ENCODE results near the gene TMEM185A. TPM values are rescaled to one million over a fixed set of nuclear protein-coding genes. Genes with fewer than 3 reads are reported as not detected.
A peak's percentile ranks its signal among the peaks of the same experiment; 100 is the strongest.
"Not testable (repeated sequence)": the region's sequence is repeated elsewhere in the genome, so short reads cannot be mapped to it uniquely, and the experiment has no call there.

The TMEM185A gene
- total and polyA plus RNA-seq, 10 of the 15 experiments (the other 5 are each of a cell fraction or from before 2014, with no cell fraction given): 2.4 to 25.1 (median 12.0) TPM

DNA sequence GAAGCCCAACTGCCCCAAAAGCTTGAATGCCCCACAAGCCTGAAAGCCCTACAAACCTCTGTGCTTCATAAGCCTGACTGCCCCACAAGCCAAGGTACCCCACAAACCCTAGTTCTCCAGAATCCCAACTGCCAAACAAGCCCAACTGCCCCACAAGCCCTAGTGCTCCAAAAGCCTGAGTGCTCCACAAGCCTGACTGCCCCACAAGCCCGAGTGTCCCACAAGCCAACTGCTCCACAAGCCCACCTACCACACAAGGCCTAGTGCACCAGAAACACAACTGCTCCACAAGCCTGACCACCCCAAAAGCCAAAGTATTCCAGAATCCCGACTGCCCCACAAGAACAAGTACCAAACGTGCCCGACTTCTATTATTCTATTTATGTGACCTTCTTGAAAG is 68.2 kb downstream of the TMEM185A start (continued):
- TF ChIP-seq SPI1 (IDR thresholded peaks at IDR 0.05; ENCODE audit: borderline replicate concordance, insufficient read depth, low read depth, low read length): no peak

DNA sequence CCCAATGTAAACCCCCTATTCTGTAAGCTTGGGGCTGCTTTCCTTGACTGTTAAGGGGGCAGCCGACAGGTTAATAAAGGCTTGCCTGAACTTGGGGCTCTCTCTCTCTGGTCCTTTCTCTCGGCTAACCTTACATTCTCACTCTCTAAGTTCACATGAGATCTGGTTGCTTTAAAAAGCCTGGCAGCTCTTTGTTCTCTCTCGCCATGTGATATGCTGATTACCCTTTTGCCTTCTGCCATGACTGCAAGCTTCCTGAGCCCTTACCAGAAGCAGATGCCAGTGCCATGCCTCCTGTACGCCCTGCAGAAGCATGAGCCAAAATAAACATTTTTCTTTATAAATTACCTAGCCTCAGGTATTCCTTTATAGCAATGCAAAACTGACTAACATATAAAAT is 76.3 kb downstream of the TMEM185A start:
- RAD21 ChIA-PET (ENCODE audit: unreplicated experiment); H2AFZ ChIP-seq (ENCODE audit: control insufficient read depth, low read depth, low read length); DNase-seq (ENCODE audit: low read depth, low spot score); H3K4me1 ChIP-seq (ENCODE audit: control insufficient read depth, insufficient read depth, low read length); POLR2A ChIA-PET; H3K36me3 ChIP-seq (ENCODE audit: control insufficient read depth in 2 of 2, insufficient read depth in 2 of 2, low read length in 1 of 2); FAIRE-seq; H3K79me2 ChIP-seq (ENCODE audit: control insufficient read depth, insufficient read depth, low read length); H3K27me3 ChIP-seq (replicated peaks in 1 of 2; ENCODE audit: control insufficient read depth in 2 of 2, insufficient read depth in 2 of 2, low read length in 1 of 2); SMC1A ChIA-PET (ENCODE audit: uncharacterized antibody, unreplicated experiment); intact Hi-C loops (cut with micrococcal nuclease; ENCODE audit: unreplicated experiment); in situ Hi-C loops (cut with MboI); ATAC-seq; H3K9ac ChIP-seq (ENCODE audit: control insufficient read depth, insufficient read depth, low read length); H3K27ac ChIP-seq (ENCODE audit: control insufficient read depth, insufficient read depth); CTCF ChIA-PET; H3K4me2 ChIP-seq (ENCODE audit: control insufficient read depth, insufficient read depth); BruUV-seq (replicated peaks); H3K9me3 ChIP-seq (replicated peaks; ENCODE audit: control insufficient read depth, insufficient read depth, low read length); H3K4me3 ChIP-seq; H4K20me1 ChIP-seq (ENCODE audit: control insufficient read depth, insufficient read depth): not testable (repeated sequence)
- no CpG with 5 or more reads among the region's 4 CpGs for WGBS (ENCODE audit: insufficient coverage, insufficient replicate concordance, low lambda C conversion rate, missing lambda C conversion rate)

DNA sequence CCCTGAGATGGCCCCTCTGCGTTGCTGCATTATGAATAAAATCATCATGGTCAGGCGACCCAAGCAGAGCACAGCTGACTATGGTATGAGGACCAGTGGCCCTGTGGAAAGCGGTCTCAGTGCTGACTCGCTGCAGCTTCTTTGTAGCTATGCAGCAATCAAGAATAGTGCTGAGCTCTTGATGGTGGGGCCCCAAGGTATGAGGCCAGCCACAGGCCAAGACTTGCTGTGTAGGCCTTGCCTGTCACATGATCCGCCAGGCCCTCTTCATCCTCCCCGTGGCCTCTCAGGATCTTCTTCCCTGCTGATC is 79.7 kb downstream of the TMEM185A start:
- H3K27ac ChIP-seq (ENCODE audit: control insufficient read depth, insufficient read depth); DNase-seq (ENCODE audit: low read depth, low spot score); in situ Hi-C loops (cut with MboI); SMC1A ChIA-PET (ENCODE audit: uncharacterized antibody, unreplicated experiment); intact Hi-C loops (cut with micrococcal nuclease; ENCODE audit: unreplicated experiment); H3K4me3 ChIP-seq; RAD21 ChIA-PET (ENCODE audit: unreplicated experiment); POLR2A ChIA-PET; H3K27me3 ChIP-seq (replicated peaks in 1 of 2; ENCODE audit: control insufficient read depth in 2 of 2, insufficient read depth in 2 of 2, low read length in 1 of 2); BruUV-seq (replicated peaks); H2AFZ ChIP-seq (ENCODE audit: control insufficient read depth, low read depth, low read length); ATAC-seq; FAIRE-seq; H3K9me3 ChIP-seq (replicated peaks; ENCODE audit: control insufficient read depth, insufficient read depth, low read length); H3K9ac ChIP-seq (ENCODE audit: control insufficient read depth, insufficient read depth, low read length); H3K4me2 ChIP-seq (ENCODE audit: control insufficient read depth, insufficient read depth); H3K4me1 ChIP-seq (ENCODE audit: control insufficient read depth, insufficient read depth, low read length); CTCF ChIA-PET; H4K20me1 ChIP-seq (ENCODE audit: control insufficient read depth, insufficient read depth); H3K79me2 ChIP-seq (ENCODE audit: control insufficient read depth, insufficient read depth, low read length); H3K36me3 ChIP-seq (ENCODE audit: control insufficient read depth in 2 of 2, insufficient read depth in 2 of 2, low read length in 1 of 2): not testable (repeated sequence)
- WGBS (ENCODE audit: insufficient coverage, insufficient replicate concordance, low lambda C conversion rate, missing lambda C conversion rate): 71% methylated on average over 2 of the region's 6 CpGs

DNA sequence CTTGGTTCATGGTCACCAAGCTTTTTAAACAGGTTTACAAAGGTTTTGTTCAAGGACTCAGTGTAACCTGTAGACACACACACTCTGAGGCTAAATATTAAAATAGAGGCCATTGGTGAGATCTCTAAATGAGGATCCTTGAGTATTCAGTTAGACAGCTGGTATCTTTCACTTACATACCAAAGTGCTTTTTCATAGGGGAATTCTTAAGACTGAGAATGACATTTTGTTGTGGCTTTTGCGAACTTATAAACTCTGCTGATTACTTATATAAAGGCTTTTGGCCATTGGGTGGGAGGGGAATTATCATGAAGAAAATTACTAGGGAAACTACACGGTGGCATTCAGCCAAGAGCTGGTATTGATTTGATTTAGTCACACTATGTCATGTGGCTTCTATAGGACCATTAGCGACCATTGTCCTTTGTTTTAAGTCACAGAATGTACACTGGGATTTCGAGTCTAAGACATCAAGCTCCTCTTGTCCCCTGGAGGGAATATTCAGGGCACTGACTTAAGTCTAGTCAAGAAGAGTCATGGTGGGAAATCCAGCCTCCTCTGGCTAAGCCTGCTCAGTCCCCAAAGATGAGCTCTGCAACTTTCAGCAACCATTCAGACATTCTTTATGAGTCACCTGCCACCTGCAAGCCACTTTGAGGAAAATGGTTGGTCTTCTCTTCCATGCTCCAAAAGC is 80.2 kb downstream of the TMEM185A start:
- H3K4me2 ChIP-seq (ENCODE audit: control insufficient read depth, insufficient read depth); H3K4me1 ChIP-seq (ENCODE audit: control insufficient read depth, insufficient read depth, low read length); POLR2A ChIA-PET; in situ Hi-C loops (cut with MboI); intact Hi-C loops (cut with micrococcal nuclease; ENCODE audit: unreplicated experiment); BruUV-seq (replicated peaks); FAIRE-seq; H4K20me1 ChIP-seq (ENCODE audit: control insufficient read depth, insufficient read depth); H3K36me3 ChIP-seq (ENCODE audit: control insufficient read depth in 2 of 2, insufficient read depth in 2 of 2, low read length in 1 of 2); CTCF ChIA-PET; H2AFZ ChIP-seq (ENCODE audit: control insufficient read depth, low read depth, low read length); SMC1A ChIA-PET (ENCODE audit: uncharacterized antibody, unreplicated experiment); H3K27ac ChIP-seq (ENCODE audit: control insufficient read depth, insufficient read depth); DNase-seq (ENCODE audit: low read depth, low spot score); H3K27me3 ChIP-seq (replicated peaks in 1 of 2; ENCODE audit: control insufficient read depth in 2 of 2, insufficient read depth in 2 of 2, low read length in 1 of 2); H3K79me2 ChIP-seq (ENCODE audit: control insufficient read depth, insufficient read depth, low read length); H3K9ac ChIP-seq (ENCODE audit: control insufficient read depth, insufficient read depth, low read length); RAD21 ChIA-PET (ENCODE audit: unreplicated experiment); H3K9me3 ChIP-seq (replicated peaks; ENCODE audit: control insufficient read depth, insufficient read depth, low read length); H3K4me3 ChIP-seq: not testable (repeated sequence)
- WGBS (ENCODE audit: insufficient coverage, insufficient replicate concordance, low lambda C conversion rate, missing lambda C conversion rate): no CpG with 5 or more reads among the region's 4 CpGs
- ATAC-seq: peak; percentile 71

DNA sequence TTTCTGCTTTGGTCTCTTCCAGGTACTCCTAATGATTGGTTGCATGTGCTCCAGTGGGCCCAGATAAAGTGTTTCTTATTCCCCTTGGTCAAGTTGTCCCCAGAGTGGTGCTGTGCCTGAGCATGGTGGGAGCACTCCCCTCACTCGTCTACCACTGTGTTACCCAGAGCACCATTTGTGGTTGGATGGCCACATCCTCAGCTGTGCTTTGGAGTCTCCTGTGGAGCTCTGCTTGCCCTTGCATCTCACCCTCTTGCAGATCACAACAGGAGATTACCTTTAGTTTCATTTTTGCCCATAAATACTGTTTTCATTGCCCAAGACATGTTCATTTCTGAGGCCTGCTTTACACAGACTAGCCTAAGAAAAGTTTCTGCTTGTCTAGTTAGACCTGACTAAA is 81.1 kb downstream of the TMEM185A start:
- H3K36me3 ChIP-seq (ENCODE audit: control insufficient read depth in 2 of 2, insufficient read depth in 2 of 2, low read length in 1 of 2); H3K79me2 ChIP-seq (ENCODE audit: control insufficient read depth, insufficient read depth, low read length); H3K9ac ChIP-seq (ENCODE audit: control insufficient read depth, insufficient read depth, low read length); H3K27me3 ChIP-seq (replicated peaks in 1 of 2; ENCODE audit: control insufficient read depth in 2 of 2, insufficient read depth in 2 of 2, low read length in 1 of 2); CTCF ChIA-PET; BruUV-seq (replicated peaks); DNase-seq (ENCODE audit: low read depth, low spot score); H3K4me1 ChIP-seq (ENCODE audit: control insufficient read depth, insufficient read depth, low read length); H3K4me2 ChIP-seq (ENCODE audit: control insufficient read depth, insufficient read depth); H3K9me3 ChIP-seq (replicated peaks; ENCODE audit: control insufficient read depth, insufficient read depth, low read length); intact Hi-C loops (cut with micrococcal nuclease; ENCODE audit: unreplicated experiment); SMC1A ChIA-PET (ENCODE audit: uncharacterized antibody, unreplicated experiment); H2AFZ ChIP-seq (ENCODE audit: control insufficient read depth, low read depth, low read length); H3K27ac ChIP-seq (ENCODE audit: control insufficient read depth, insufficient read depth); H4K20me1 ChIP-seq (ENCODE audit: control insufficient read depth, insufficient read depth); H3K4me3 ChIP-seq; in situ Hi-C loops (cut with MboI); POLR2A ChIA-PET; RAD21 ChIA-PET (ENCODE audit: unreplicated experiment): not testable (repeated sequence)
- WGBS (ENCODE audit: insufficient coverage, insufficient replicate concordance, low lambda C conversion rate, missing lambda C conversion rate): 40% methylated on average over 1 of the region's 1 CpG
- FAIRE-seq (peak; percentile 81), ATAC-seq (peak; percentile 8)

All from GM12878 (cell line).